ENCODE results near the gene SUV39H2. TPM values are rescaled to one million over a fixed set of nuclear protein-coding genes. Genes with fewer than 3 reads are reported as not detected.

The SUV39H2 gene
- total and polyA plus RNA-seq, 10 of the 15 experiments (the other 5 are each of a cell fraction or from before 2014, with no cell fraction given): 24.3 to 41.1 (median 30.0) TPM

GRCh38 chr10:14859043-14859442, 19.6 kb upstream of the SUV39H2 start:
- ATAC-seq (no peak), FAIRE-seq (no peak), DNase-seq (ENCODE audit: low read depth, low spot score) (no peak)
- in situ Hi-C loops (cut with MboI) (no loop called here), intact Hi-C loops (cut with micrococcal nuclease; ENCODE audit: unreplicated experiment) (no loop called here)
- ChIA-PET RAD21 (ENCODE audit: unreplicated experiment) (no interaction called here), CTCF (interaction anchor here (0.6 to 1.4 kb wide), 2 partner anchors 8 to 35 kb away, joined by 3 to 4 read pairs; no protein-coding TSS in a partner anchor), POLR2A (interaction anchor here (0.9 to 1.4 kb wide), 2 partner anchors 10 to 11 kb away, joined by 3 read pairs; no protein-coding TSS in a partner anchor), SMC1A (ENCODE audit: uncharacterized antibody, unreplicated experiment) (interaction anchor here (0.7 to 1.5 kb wide), 5 partner anchors 11 to 332 kb away, joined by 3 to 4 read pairs (median 3); partner anchors contain the start of gene CDNF)
- Histone ChIP-seq H3K9ac (ENCODE audit: control insufficient read depth, insufficient read depth, low read length) (no peak overlapping the region), H3K9me3 (replicated peaks; ENCODE audit: control insufficient read depth, insufficient read depth, low read length) (no peaks in the 10 kb centered on the region), H3K4me2 (ENCODE audit: control insufficient read depth, insufficient read depth) (no peak overlapping the region), H3K4me3 (no peak overlapping the region), H2AFZ (ENCODE audit: control insufficient read depth, low read depth, low read length) (no peak overlapping the region), H3K4me1 (ENCODE audit: control insufficient read depth, insufficient read depth, low read length) (no peaks in the 10 kb centered on the region), H3K27me3 (replicated peaks in 1 of 2; ENCODE audit: control insufficient read depth in 2 of 2, insufficient read depth in 2 of 2, low read length in 1 of 2) (no peaks in the 10 kb centered on the region), H3K27ac (ENCODE audit: control insufficient read depth, insufficient read depth) (no peak overlapping the region), H4K20me1 (ENCODE audit: control insufficient read depth, insufficient read depth) (no peaks in the 10 kb centered on the region), H3K36me3 (ENCODE audit: control insufficient read depth in 2 of 2, insufficient read depth in 2 of 2, low read length in 1 of 2) (peaks cover 8 to 11% of the 10 kb centered on the region in 2 experiments), H3K79me2 (ENCODE audit: control insufficient read depth, insufficient read depth, low read length) (no peaks in the 10 kb centered on the region)
- TF ChIP-seq RB1 (IDR thresholded peaks at IDR 0.05; ENCODE audit: borderline replicate concordance): no peak
- no peak for TF ChIP-seq REST (IDR thresholded peaks at IDR 0.05; ENCODE audit: low read depth, low read length)
- no peak for TF ChIP-seq MAX (IDR thresholded peaks at IDR 0.05; ENCODE audit: low read depth, low read length)
- TF ChIP-seq IRF4 (IDR thresholded peaks at IDR 0.05; ENCODE audit: low read depth, low read length): no peak
- TF ChIP-seq PRDM15 (CRISPR knock-in tag; IDR thresholded peaks at IDR 0.05): no peak
- no peak for TF ChIP-seq IKZF1 (conservative IDR thresholded peaks at IDR 0.05)
- no peak for TF ChIP-seq ZNF274 (IDR thresholded peaks at IDR 0.05; ENCODE audit: insufficient read depth, insufficient read length)
- TF ChIP-seq, protein P1, sequence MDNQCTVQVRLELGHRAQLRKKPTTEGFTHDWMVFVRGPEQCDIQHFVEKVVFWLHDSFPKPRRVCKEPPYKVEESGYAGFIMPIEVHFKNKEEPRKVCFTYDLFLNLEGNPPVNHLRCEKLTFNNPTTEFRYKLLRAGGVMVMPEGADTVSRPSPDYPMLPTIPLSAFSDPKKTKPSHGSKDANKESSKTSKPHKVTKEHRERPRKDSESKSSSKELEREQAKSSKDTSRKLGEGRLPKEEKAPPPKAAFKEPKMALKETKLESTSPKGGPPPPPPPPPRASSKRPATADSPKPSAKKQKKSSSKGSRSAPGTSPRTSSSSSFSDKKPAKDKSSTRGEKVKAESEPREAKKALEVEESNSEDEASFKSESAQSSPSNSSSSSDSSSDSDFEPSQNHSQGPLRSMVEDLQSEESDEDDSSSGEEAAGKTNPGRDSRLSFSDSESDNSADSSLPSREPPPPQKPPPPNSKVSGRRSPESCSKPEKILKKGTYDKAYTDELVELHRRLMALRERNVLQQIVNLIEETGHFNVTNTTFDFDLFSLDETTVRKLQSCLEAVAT (IDR thresholded peaks at IDR 0.05): no peak
- no peak for TF ChIP-seq CHD2 (IDR thresholded peaks at IDR 0.05; ENCODE audit: borderline replicate concordance, low read depth, low read length)
- TF ChIP-seq, protein P2, sequence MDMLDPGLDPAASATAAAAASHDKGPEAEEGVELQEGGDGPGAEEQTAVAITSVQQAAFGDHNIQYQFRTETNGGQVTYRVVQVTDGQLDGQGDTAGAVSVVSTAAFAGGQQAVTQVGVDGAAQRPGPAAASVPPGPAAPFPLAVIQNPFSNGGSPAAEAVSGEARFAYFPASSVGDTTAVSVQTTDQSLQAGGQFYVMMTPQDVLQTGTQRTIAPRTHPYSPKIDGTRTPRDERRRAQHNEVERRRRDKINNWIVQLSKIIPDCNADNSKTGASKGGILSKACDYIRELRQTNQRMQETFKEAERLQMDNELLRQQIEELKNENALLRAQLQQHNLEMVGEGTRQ (IDR thresholded peaks at IDR 0.05; ENCODE audit: borderline replicate concordance, low read depth, low read length): no peak
- no peak for TF ChIP-seq HDGF (IDR thresholded peaks at IDR 0.05)
- no peak for TF ChIP-seq HDAC2 (IDR thresholded peaks at IDR 0.05)
- TF ChIP-seq SPI1 (IDR thresholded peaks at IDR 0.05; ENCODE audit: borderline replicate concordance, insufficient read depth, low read depth, low read length): no peak
- WGBS (ENCODE audit: insufficient coverage, insufficient replicate concordance, low lambda C conversion rate, missing lambda C conversion rate): 72% methylated on average over 5 of the region's 5 CpGs
- no TSS peak for BruUV-seq (replicated peaks)

All from GM12878 (cell line).